NB4 (cell line): ENCODE measurements around the gene STAC3.

ENCODE experiments used
- DNase-seq: peaks from one replicate; pipeline ENCODE4 v3.0.0; 2010; ENCODE audit warnings: low read depth
- H3K4me3 ChIP-seq: one replicate; pipeline ENCODE4 v1.5.1; 2011; ENCODE audit warnings: mild to moderate bottlenecking, low read depth, low read length, moderate library complexity
- CTCF ChIP-seq: IDR thresholded peaks from one replicate; pipeline ENCODE4 v1.5.1; 2012; ENCODE audit warnings: low read depth, low read length
- MYC ChIP-seq: IDR thresholded peaks from 2 replicates; pipeline ENCODE4 v1.6.1; 2011; ENCODE audit warnings: low read depth, low read length
- POLR2A ChIP-seq: IDR thresholded peaks from 2 replicates; pipeline ENCODE4 v1.6.1; 2011; ENCODE audit warnings: mild to moderate bottlenecking; ENCODE audit not compliant: insufficient read length; ENCODE audit errors: extremely low read depth
- TF ChIP-seq, protein P1 (sequence below): IDR thresholded peaks from 2 replicates; pipeline ENCODE4 v1.6.1; 2011; ENCODE audit warnings: low read depth, low read length

STAC3 gene

DNA sequence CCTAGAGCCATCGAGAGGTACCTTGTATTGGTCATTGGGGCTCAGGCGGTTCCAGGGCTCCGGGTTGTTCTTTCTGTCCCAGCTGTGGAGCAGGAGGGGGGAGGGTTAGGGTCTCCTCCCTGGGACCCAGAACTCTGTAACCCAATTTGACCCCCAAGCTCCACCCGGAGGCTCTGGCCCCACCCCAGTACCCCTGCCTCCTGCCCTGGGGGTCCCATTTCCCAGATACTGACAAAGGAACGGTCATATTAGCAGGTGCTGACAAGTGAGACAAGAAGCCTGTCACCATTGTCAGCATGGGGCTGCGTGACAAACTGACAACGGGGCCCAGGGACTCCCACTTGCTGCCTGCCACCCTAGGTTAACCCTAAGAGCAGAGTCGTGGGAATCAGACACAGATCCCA is 15.3 kb downstream of the STAC3 start:
- H3K4me3 ChIP-seq, result no peak overlapping the region
- TF ChIP-seq POLR2A, result no peak
- TF ChIP-seq, protein P1, sequence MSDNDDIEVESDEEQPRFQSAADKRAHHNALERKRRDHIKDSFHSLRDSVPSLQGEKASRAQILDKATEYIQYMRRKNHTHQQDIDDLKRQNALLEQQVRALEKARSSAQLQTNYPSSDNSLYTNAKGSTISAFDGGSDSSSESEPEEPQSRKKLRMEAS, result no peak
- TF ChIP-seq CTCF, result no peak
- TF ChIP-seq MYC, result no peak
- no peak for DNase-seq

- DNase-seq, result no peak
- no peak overlapping the region for H3K4me3 ChIP-seq
- TF ChIP-seq CTCF (no peak), MYC (no peak), POLR2A (no peak)
- TF ChIP-seq, protein P1, result no peak
Measured at GRCh38 chr12:57235017-57235727, 15.8 kb downstream of the STAC3 start.

DNA sequence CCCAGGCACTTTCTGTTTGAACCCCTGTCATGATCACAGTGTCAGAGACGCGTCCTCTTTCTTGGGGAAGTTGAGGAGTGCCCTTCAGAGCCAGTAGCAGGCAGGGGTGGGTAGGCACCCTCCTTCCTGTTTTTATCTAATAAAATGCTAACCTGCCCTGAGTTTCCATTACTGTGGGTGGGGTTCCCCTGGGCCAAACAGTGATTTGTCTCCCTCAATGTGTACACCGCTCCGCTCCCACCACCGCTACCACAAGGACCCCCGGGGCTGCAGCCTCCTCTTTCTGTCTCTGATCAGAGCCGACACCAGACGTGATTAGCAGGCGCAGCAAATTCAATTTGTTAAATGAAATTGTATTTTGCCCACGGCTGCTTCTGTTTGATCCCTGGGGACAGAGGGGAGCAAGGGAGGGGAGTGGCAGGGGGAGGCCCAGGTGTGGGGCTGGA is 16.4 kb downstream of the STAC3 start:
- DNase-seq, result no peak
- TF ChIP-seq MYC, result no peak
- TF ChIP-seq, protein P1, result no peak
- no peak for TF ChIP-seq CTCF

GRCh38 chr12:57234233-57234570 is 16.8 kb downstream of the STAC3 start:
- TF ChIP-seq, protein P1, result no peak
- TF ChIP-seq POLR2A (no peak), CTCF (no peak), MYC (no peak)
- no peak overlapping the region for H3K4me3 ChIP-seq
- DNase-seq, result no peak

More for the DNA sequence above, 16.4 kb downstream of the STAC3 start:
- H3K4me3 ChIP-seq, result no peak overlapping the region

- TF ChIP-seq, protein P1, result no peak
- TF ChIP-seq MYC, result no peak
- no peak for TF ChIP-seq CTCF
- TF ChIP-seq POLR2A, result no peak
- no peak for DNase-seq
Measured at GRCh38 chr12:57233357-57234232, 17.4 kb downstream of the STAC3 start.

More at GRCh38 chr12:57233357-57234232, 17.4 kb downstream of the STAC3 start:
- H3K4me3 ChIP-seq, result no peak overlapping the region
